HG03460 (cell line): Measurements from ENCODE around the gene SDR9C7.
"Not testable (repeated sequence)": the region's sequence is repeated elsewhere in the genome, so short reads cannot be mapped to it uniquely, and the experiment has no call there.

Experiments used
- ATAC-seq: cut with Tn5 transposase; IDR thresholded peaks from one replicate; pipeline ENCODE4 v1.9.1; 2021; ENCODE audit not compliant: unreplicated experiment

SDR9C7 gene

DNA sequence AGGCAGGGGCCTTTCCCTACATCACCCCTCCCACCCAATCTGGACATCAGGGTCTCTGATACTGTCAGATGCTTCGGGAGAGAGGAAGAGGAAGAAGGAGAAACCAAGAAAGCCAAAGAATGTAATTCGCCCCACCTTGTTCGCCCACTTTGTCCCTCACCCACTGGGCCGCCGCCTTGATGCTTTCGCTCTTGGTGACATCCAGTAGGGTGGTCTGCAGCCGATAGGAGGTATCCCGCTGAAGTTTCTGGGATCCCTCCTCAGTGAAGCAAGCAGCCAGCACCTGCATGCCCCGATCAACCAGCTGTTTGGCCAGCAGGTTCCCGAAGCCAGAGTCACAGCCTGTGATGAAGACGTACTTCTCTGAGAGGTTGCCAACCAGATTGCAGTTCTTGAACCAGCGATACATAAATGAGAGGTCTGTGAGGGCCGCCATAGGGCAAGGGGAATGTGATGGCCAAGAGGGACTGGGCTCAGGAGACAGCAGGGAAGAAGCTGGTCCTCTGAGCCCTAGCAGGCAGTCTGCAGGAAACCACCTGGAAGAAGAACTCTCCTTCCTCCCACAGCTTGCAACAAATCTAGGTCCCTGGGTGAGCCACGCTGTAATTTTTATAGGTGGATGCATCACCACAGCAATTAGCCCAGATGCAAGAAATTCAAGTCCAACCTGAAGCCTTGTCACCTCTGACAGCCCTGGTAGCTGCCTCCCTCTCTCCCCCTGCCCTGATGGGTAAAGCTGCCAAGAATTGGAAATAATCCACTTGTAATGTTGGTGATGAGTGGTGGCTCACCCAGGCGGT is at the start of gene SDR9C7:
Gene SDR9C7 (minus strand): TSS at position 583 of the 800 bp plus-strand sequence. CDS start 147 bp downstream, at position 436.
- no peak for ATAC-seq

DNA sequence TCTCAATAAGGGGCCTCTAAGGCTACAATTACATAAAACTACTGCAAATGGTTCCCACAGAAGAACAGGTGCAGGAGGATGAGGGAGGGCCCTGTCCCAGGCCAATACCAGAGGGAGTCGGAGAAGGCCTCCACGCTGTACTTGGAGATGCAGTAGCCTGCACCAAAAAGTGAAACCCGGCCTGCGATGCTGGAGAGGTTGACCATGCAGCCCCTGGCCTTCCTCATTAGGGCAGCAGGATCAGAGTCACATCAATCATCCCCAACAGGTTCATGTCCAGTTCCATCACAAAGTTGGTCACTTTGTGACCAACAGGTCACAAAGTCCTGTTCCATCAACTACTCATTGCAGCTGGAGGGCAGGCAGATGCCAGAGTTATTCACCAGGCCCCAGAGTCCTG is 49.2 kb upstream of the SDR9C7 start:
- no peak for ATAC-seq

DNA sequence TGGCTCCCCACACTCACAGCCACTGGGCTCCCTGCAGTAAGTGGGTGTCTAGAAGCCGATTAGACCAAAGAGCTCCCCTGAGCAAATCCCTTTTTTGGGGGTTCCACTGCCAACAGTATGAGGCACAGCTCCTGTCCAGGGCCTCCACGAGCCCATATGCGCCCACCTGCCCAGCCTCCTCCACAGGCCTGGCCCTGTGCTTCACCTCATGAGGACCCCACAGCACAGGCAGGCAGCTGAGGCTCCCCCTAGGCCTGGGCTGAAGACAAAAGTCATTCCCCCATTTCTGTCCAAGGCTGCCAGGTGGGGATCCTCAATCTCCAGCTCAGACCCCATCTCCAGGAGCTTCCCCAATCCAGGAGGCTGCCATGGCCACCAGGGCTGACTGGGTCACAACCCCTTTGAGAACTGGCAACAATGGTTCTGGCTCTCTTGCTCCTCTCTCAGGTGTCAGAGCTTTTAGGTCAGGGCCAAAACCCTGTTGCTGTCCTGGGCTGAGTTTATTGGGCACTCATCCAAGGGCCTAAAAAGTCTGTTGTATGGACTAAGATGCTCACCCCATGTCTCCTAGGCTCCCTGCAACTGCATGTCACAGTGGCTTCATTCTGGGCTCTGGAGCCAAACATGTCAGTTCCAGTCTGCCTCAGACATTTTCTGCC is 48.5 kb upstream of the SDR9C7 start:
- ATAC-seq: not testable (repeated sequence)

DNA sequence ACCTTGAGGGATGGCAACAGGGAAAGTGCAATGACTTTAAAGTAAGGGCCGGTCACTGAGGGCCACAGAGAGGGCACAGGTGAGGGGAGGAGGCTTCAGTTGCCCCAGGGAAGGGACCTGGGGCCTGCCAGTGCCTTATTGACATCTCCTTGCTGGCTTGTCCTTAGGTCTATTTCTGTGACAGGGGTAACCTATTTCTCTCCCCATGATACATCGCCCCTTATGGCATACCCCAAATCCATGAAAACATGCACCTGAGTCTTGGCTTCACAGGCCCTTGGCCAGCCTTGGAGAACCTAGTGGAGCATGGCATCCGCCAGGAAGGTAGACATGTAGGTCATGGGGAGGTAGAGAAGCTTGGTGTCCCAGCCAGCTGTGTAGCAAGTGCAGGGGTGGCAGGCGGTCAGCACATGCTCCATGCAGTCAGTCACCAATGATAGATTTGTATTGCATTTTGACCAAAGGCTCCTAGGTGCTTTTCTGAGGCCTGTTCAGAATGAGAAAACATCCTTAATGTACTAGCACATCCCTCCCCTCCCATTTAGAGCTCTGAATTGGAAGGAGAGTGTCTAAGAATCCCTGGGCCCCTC is 46.8 kb upstream of the SDR9C7 start:
- ATAC-seq: no peak

DNA sequence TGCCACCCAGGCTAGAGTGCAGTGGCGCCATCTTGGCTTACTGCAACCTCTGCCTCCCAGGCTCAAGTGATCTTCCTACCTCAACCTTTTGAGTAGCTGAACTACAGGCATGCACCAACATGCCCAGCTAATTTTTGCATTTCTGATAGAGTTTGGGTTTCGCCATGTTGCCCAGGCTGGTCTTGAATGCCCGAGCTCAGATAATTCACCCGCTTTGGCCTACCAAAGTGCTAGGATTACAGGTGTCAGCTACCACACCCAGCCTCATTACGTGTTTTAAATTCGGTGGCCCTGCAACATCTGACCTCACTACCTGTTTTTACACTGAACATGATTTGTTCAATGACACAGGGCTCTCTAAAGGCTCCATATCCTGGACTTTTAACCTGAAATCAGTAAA is 46.1 kb upstream of the SDR9C7 start:
- no peak for ATAC-seq

DNA sequence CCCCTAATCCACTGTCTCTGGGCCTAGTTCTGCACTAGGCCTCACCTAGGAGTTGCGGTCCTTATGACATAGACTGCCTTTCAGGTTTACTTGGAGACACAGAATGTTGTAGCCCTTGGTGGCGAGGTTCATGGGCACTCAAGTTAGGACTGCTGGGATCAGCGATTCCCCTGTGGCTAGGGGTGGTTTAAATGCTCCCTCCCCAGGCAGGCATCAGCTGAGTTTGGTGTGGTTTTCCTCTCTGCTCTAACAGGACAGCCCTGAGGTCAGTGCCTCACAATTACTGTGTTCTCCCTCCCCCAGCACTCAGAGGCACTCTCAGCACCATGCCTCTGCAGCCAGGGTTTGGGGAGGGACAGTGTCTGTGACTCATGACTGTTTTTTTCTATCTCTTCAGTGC is 45.4 kb upstream of the SDR9C7 start:
- ATAC-seq: no peak

DNA sequence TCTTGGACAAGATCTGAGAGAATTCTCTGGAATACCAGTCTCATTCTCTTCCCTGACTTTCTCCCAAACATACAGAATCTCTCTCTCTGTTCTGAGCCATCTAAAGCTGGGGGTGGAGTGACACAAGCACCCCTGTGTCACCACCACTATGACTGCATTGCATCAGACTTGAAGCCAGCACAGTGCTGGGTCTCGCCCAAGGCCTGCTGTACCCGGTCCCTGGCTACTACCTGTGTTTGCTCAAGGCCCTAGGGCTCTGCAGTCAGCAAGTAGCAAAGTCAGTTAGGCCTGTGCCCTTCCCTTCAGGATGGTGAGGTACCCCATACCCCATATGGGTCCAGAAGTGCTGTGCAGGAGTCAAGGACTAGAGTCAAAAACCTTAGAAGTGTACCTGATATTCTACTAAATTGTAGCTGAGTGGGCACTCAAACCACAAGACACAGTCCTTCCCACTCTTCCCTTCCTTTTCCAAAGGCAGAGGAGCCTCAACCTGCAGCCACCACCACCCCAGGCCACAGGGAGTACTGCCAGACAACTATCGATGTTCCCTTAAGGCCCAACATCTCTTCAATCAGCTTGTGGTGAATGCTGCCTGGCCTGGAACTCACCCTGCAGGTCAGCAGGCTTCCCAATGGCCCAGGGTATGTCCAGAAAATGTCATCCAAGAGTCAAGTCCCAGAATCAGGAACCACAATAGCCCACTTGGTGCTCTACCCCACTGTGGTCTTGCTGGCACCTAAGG is 44.4 kb upstream of the SDR9C7 start:
- ATAC-seq: no peak

DNA sequence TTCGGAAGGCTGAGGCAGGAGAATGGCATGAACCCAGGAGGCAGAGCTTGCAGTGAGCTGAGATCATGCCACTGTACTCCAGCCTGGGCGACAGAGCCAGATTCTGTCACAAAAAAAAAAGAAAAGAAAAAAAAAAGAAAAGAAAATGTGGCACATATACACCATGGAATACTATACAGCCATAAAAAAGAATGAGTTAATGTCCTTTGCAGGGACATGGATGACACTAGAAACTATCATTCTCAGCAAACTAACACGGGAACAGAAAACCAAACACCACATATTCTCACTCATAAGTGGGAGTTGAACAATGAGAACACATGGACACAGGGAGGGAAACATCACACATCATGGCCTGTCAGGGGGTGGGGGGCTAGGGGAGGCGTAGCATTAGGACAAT is 43.2 kb upstream of the SDR9C7 start:
- not testable (repeated sequence) for ATAC-seq

DNA sequence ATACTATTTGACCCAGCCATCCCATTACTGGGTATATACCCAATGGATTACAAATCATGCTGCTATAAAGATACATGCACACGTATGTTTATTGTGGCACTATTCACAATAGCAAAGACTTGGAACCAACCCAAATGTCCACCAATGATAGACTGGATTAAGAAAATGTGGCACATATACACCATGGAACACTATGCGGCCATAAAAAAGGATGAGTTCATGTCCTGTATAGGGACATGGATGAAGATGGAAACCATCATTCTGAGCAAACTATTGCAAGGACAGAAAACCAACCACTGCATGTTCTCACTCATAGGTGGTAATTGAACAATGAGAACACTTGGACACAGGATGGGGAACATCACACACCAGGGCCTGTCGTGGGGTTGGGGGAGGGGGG is 40.0 kb upstream of the SDR9C7 start:
- ATAC-seq: not testable (repeated sequence)

DNA sequence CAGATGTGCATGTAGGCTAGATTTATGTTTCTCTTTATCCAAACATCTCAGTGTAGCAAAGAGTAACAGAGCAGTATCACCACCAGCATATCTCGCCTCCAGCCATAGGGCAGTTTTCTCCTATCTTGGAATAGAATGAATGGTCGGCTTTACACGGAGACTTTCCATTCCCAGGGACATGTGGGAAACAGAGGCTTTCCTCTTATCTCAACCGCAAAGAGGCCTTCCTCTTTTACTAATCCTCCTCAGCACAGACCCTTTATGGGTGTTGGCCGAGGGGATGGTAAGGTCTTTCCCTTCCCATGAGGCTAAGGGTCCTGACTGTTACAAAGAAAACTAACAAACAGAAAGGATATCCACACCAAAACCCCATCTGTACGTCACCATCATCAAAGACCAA is 34.7 kb upstream of the SDR9C7 start:
- ATAC-seq: not testable (repeated sequence)

DNA sequence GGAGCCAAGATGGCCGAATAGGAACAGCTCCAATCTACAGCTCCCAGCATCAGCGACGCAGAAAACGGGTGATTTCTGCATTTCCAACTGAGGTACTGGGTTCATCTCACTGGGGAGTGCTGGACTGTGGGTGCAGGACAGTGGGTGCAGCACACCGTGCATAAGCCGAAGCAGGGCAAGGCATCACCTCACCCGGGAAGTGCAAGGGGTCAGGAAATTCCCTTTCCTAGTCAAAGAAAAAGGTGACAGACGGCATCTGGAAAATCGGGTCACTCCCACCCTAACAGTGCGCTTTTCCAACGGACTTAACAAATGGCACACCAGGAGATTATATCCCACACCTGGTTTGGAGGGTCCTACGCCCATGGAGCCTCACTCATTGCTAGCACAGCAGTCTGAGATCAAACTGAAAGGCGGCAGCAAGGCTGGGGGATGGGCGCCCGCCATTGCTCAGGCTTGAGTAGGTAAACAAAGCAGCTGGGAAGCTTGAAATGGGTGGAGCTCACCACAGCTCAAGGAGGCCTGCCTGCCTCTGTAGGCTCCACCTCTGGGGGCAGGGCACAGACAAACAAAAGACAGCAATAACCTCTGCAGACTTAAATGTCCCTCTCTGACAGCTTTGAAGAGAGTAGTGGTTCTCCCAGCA is 31.9 kb upstream of the SDR9C7 start:
- not testable (repeated sequence) for ATAC-seq

DNA sequence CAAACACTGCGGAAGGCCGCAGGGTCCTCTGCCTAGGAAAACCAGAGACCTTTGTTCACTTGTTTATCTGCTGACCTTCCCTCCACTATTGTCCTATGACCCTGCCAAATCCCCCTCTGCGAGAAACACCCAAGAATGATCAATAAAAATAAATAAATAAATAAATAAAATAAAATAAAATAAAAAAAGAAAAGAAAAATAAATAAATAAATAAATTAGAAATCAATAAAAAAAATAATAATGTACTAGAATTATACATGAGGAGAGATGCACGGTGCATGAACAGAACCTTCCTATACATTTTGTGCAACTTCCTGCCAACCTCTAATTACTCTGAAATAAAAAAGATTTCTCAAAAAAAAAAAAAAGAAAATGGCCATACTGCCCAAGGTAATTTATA is 30.9 kb upstream of the SDR9C7 start:
- not testable (repeated sequence) for ATAC-seq

DNA sequence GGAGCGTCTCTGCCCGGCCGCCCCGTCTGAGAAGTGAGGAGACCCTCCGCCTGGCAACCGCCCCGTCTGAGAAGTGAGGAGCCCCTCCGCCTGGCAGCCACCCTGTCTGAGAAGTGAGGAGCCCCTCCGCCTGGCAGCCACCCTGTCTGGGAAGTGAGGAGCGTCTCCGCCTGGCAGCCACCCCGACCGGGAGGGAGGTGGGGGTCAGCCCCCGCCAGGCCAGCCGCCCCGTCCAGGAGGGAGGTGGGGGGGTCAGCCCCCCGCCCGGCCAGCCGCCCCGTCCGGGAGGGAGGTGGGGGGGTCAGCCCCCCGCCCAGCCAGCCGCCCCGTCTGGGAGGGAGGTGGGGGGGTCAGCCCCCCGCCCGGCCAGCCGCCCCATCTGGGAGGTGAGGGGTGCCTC is 29.3 kb upstream of the SDR9C7 start:
- ATAC-seq: not testable (repeated sequence)

DNA sequence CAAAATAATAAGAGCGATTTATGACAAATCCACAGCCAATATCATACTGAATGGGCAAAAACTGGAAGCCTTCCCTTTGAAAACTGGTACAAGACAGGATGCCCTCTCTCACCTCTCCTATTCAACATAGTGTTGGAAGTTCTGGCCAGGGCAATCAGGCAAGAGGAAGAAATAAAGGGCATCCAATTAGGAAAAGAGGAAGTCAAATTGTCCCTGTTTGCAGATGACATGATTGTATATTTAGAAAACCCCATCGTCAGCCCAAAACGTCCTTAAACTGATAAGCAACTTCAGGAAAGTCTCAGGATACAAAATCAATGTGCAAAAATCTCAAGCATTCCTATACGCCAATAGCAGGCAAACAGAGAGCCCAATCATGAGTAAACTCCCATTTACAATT is 28.0 kb upstream of the SDR9C7 start:
- not testable (repeated sequence) for ATAC-seq

DNA sequence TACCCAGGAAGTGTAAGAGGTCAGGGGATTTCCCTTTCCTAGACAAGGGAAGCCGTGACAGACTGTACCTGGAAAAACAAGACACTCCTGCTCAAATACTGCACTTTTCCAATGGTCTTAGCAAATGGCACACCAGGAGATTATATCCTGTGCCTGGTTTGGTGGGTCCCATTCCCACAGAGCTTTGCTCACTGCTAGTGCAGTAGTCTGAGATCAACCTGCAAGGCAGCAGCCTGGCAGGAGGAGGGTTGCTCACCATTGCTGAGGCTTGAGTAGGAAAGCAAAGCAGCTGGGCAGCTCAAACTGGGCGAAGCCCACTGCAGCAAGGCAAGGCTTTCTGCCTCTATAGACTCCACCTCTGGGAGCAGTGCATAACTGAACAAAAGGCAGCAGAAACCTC is 24.2 kb upstream of the SDR9C7 start:
- ATAC-seq: no peak

DNA sequence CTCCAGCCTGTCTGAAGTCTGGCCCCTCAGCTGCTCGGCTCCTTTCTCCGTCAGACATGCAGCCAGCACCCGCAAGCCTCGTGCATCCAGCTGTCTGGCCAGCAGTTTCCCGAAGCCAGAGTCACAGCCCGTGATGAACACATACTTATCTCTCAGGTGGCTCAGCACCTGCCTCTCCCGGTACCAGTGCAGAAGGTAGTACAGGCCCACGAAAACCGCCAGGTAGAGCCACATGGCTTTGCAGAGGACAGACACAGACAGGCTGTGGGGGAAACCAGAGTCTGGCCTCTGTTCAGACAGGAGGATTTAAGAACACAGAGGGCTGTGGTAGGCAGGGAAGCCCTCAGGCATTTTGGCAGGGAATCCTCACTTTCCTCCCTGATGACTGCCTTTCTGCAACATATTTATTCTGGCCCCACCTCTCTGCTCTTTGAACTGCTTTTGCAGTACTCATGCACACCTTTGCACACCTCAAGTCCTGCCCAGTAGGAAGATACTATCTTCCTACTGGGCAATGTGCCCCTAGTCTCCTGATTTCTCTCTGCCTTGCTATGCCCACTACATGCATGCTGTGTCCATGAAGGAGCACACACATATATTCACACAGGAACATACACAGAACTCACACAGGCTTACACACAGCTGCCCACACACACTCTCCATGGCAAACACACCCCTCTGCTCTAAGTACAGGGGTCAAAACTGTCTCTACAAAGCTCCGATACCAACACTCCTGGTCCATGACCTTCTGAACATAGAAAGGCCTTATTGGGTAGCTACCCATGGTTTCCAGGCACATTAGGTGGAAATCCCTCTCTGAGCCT is 23.2 kb upstream of the SDR9C7 start, which contains the start of gene RDH16:
Gene RDH16 (minus strand): TSS at position 380 of the 824 bp plus-strand sequence. CDS start 146 bp downstream, at position 234.
- no peak for ATAC-seq

DNA sequence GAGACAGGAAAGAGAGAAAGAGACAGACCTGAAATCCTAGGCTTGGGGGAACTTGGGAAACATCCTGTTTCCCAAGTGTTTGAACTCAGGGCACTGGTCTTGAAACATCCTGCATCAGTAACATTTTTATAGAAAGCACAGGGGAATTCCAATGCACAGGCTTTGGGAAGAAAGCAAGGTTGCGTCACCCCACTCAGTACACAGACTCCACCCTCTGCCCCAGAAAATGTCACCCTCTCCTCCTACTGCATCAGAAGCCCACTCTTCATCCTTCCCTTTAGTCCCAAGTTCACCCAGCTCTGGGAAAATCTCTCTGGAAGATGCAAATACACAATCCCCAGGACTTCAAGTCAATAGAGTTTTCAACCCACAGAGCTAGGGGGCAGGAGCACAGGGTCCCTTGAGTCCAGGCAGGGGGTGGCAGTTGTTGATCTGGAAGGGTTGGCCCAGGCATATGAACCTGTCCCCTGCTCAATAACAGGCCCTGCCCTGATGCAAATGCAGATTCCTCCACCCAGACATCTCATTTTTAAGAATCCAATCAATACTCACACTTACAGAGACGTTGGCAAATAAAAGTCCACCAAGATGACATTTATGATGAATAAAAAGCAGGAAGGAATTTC is 21.5 kb upstream of the SDR9C7 start:
- no peak for ATAC-seq

DNA sequence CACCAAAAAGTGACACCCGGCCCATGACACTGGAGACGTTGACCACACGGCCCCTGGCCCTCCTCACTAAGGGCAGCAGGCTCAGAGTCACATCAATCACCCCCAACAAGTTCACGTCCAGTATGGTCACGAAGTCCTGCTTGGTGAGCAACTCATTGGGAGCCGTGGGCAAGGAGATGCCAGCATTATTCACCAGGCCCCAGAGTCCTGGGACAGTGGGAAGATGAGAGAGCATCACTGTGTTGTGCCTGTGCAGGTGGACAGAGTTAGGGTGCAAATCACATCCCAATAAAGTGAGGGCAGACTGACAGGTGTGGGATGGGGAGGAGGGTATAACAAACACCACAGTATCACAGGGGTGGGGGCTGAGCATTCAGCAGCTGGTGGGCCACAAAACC is 20.7 kb upstream of the SDR9C7 start:
- no peak for ATAC-seq
